ENCODE data around the gene NUDT21. TPM values are rescaled to one million over a fixed set of nuclear protein-coding genes. Genes with fewer than 3 reads are reported as not detected.
"Not testable (repeated sequence)": the region's sequence is repeated elsewhere in the genome, so short reads cannot be mapped to it uniquely, and the experiment has no call there.

The NUDT21 gene
- total RNA-seq, 2 donors from 2014 or later, result 262 to 288 TPM

- Mint-ChIP-seq H3K27me3 (no peaks in the 10 kb centered on the region), H3K27ac (no peak overlapping the region), H3K36me3 (ENCODE audit: low read depth) (peaks cover 23% of the 10 kb centered on the region), H3K4me1 (peaks cover 12% of the 10 kb centered on the region), H3K9me3 (no peaks in the 10 kb centered on the region), H3K4me3 (no peak overlapping the region)
- no peak for ATAC-seq (replicated peaks)
These were observed 34.0 kb downstream of the NUDT21 start for GRCh38 chr16:56417138-56417537.

- Mint-ChIP-seq H3K4me1 (peaks cover 4% of the 10 kb centered on the region), H3K27ac (no peak overlapping the region), H3K36me3 (ENCODE audit: low read depth) (peaks cover 36% of the 10 kb centered on the region), H3K9me3 (no peaks in the 10 kb centered on the region), H3K27me3 (no peaks in the 10 kb centered on the region), H3K4me3 (no peak overlapping the region)
- ATAC-seq (replicated peaks), result no peak
These were observed 35.3 kb downstream of the NUDT21 start for GRCh38 chr16:56415875-56416274.

GRCh38 chr16:56414366-56414765, 36.8 kb downstream of the NUDT21 start:
- Mint-ChIP-seq H3K4me3 (no peak overlapping the region), H3K27ac (no peak overlapping the region), H3K9me3 (no peaks in the 10 kb centered on the region), H3K27me3 (no peaks in the 10 kb centered on the region), H3K4me1 (peaks cover 4% of the 10 kb centered on the region), H3K36me3 (ENCODE audit: low read depth) (peaks cover 51% of the 10 kb centered on the region)
- ATAC-seq (replicated peaks), result no peak

- ATAC-seq (replicated peaks), result no peak
- no peaks in the 10 kb centered on the region for H3K9me3 Mint-ChIP-seq
- no peak overlapping the region for H3K4me3 Mint-ChIP-seq
- H3K36me3 Mint-ChIP-seq (ENCODE audit: low read depth), result peaks cover 61% of the 10 kb centered on the region
- H3K4me1 Mint-ChIP-seq, result peaks cover 4% of the 10 kb centered on the region
- no peak overlapping the region for H3K27ac Mint-ChIP-seq
- H3K27me3 Mint-ChIP-seq, result no peaks in the 10 kb centered on the region
These were observed 37.8 kb downstream of the NUDT21 start for GRCh38 chr16:56413381-56413780.

GRCh38 chr16:56411624-56412023, 39.5 kb downstream of the NUDT21 start:
- H3K27ac Mint-ChIP-seq, result no peak overlapping the region
- peaks cover 4% of the 10 kb centered on the region for H3K4me1 Mint-ChIP-seq
- no peaks in the 10 kb centered on the region for H3K27me3 Mint-ChIP-seq
- no peak overlapping the region for H3K4me3 Mint-ChIP-seq
- no peak for ATAC-seq (replicated peaks)
- H3K36me3 Mint-ChIP-seq (ENCODE audit: low read depth), result peaks cover 73% of the 10 kb centered on the region
- H3K9me3 Mint-ChIP-seq, result no peaks in the 10 kb centered on the region

- ATAC-seq (replicated peaks), result no peak
- Mint-ChIP-seq H3K27me3 (no peaks in the 10 kb centered on the region), H3K27ac (no peak overlapping the region), H3K9me3 (no peaks in the 10 kb centered on the region), H3K36me3 (ENCODE audit: low read depth) (peaks cover 73% of the 10 kb centered on the region), H3K4me1 (peaks cover 3% of the 10 kb centered on the region), H3K4me3 (no peak overlapping the region)
These were observed 40.0 kb downstream of the NUDT21 start for GRCh38 chr16:56411123-56411522.

- no peaks in the 10 kb centered on the region for H3K27me3 Mint-ChIP-seq
- H3K36me3 Mint-ChIP-seq (ENCODE audit: low read depth), result peaks cover 86% of the 10 kb centered on the region
- no peaks in the 10 kb centered on the region for H3K9me3 Mint-ChIP-seq
- peak overlapping the region; percentile 18 for H3K27ac Mint-ChIP-seq
- no peak for ATAC-seq (replicated peaks)
- H3K4me3 Mint-ChIP-seq, result no peak overlapping the region
- no peaks in the 10 kb centered on the region for H3K4me1 Mint-ChIP-seq
These were observed 41.9 kb downstream of the NUDT21 start for GRCh38 chr16:56409195-56409594.

- H3K4me1 Mint-ChIP-seq, result no peaks in the 10 kb centered on the region
- ATAC-seq (replicated peaks), result no peak
- H3K4me3 Mint-ChIP-seq, result no peak overlapping the region
- peak overlapping the region; percentile 18 for H3K27ac Mint-ChIP-seq
- no peaks in the 10 kb centered on the region for H3K27me3 Mint-ChIP-seq
- no peaks in the 10 kb centered on the region for H3K9me3 Mint-ChIP-seq
- peaks cover 84% of the 10 kb centered on the region for H3K36me3 Mint-ChIP-seq (ENCODE audit: low read depth)
These were observed 42.6 kb downstream of the NUDT21 start for GRCh38 chr16:56408379-56409098.

- Mint-ChIP-seq H3K27me3 (no peaks in the 10 kb centered on the region), H3K4me1 (no peaks in the 10 kb centered on the region), H3K4me3 (no peak overlapping the region), H3K36me3 (ENCODE audit: low read depth) (peaks cover 80% of the 10 kb centered on the region), H3K27ac (no peak overlapping the region), H3K9me3 (no peaks in the 10 kb centered on the region)
- ATAC-seq (replicated peaks), result no peak
These were observed 45.0 kb downstream of the NUDT21 start for GRCh38 chr16:56405977-56406672.

- peaks cover 77% of the 10 kb centered on the region for H3K36me3 Mint-ChIP-seq (ENCODE audit: low read depth)
- ATAC-seq (replicated peaks), result no peak
These were observed 49.6 kb downstream of the NUDT21 start for GRCh38 chr16:56401482-56401881.

GRCh38 chr16:56400458-56400857, 50.7 kb downstream of the NUDT21 start:
- no peaks in the 10 kb centered on the region for H3K9me3 Mint-ChIP-seq
- peak overlapping the region; percentile 37 for H3K27ac Mint-ChIP-seq
- peaks cover 10% of the 10 kb centered on the region for H3K4me1 Mint-ChIP-seq
- ATAC-seq (replicated peaks), result no peak
- H3K4me3 Mint-ChIP-seq, result no peak overlapping the region
- H3K36me3 Mint-ChIP-seq (ENCODE audit: low read depth), result peaks cover 84% of the 10 kb centered on the region
- no peaks in the 10 kb centered on the region for H3K27me3 Mint-ChIP-seq

More at GRCh38 chr16:56401482-56401881, 49.6 kb downstream of the NUDT21 start:
- no peaks in the 10 kb centered on the region for H3K27me3 Mint-ChIP-seq
- H3K4me3 Mint-ChIP-seq, result no peak overlapping the region
- H3K27ac Mint-ChIP-seq, result no peak overlapping the region
- H3K4me1 Mint-ChIP-seq, result peaks cover 5% of the 10 kb centered on the region
- H3K9me3 Mint-ChIP-seq, result no peaks in the 10 kb centered on the region

- peaks cover 10% of the 10 kb centered on the region for H3K4me1 Mint-ChIP-seq
- no peaks in the 10 kb centered on the region for H3K9me3 Mint-ChIP-seq
- peak overlapping the region; percentile 37 for H3K27ac Mint-ChIP-seq
- H3K4me3 Mint-ChIP-seq, result no peak overlapping the region
- H3K36me3 Mint-ChIP-seq (ENCODE audit: low read depth), result peaks cover 84% of the 10 kb centered on the region
- no peak for ATAC-seq (replicated peaks)
- no peaks in the 10 kb centered on the region for H3K27me3 Mint-ChIP-seq
These were observed 51.6 kb downstream of the NUDT21 start for GRCh38 chr16:56399486-56399885.

GRCh38 chr16:56399047-56399446, 52.1 kb downstream of the NUDT21 start:
- H3K4me3 Mint-ChIP-seq, result no peak overlapping the region
- H3K27ac Mint-ChIP-seq, result no peak overlapping the region
- peaks cover 10% of the 10 kb centered on the region for H3K4me1 Mint-ChIP-seq
- H3K27me3 Mint-ChIP-seq, result no peaks in the 10 kb centered on the region
- ATAC-seq (replicated peaks), result no peak
- H3K9me3 Mint-ChIP-seq, result no peaks in the 10 kb centered on the region
- H3K36me3 Mint-ChIP-seq (ENCODE audit: low read depth), result peaks cover 84% of the 10 kb centered on the region

GRCh38 chr16:56396724-56397123, 54.4 kb downstream of the NUDT21 start:
- H3K9me3 Mint-ChIP-seq; H3K4me3 Mint-ChIP-seq; H3K27me3 Mint-ChIP-seq; H3K27ac Mint-ChIP-seq; ATAC-seq (replicated peaks): not testable (repeated sequence)
- H3K4me1 Mint-ChIP-seq, result peaks cover 10% of the 10 kb centered on the region
- H3K36me3 Mint-ChIP-seq (ENCODE audit: low read depth), result peaks cover 88% of the 10 kb centered on the region

GRCh38 chr16:56389554-56389953, 61.6 kb downstream of the NUDT21 start:
- Mint-ChIP-seq H3K9me3 (no peaks in the 10 kb centered on the region), H3K36me3 (ENCODE audit: low read depth) (peaks cover 95% of the 10 kb centered on the region), H3K4me1 (peaks cover 7% of the 10 kb centered on the region), H3K27ac (no peak overlapping the region), H3K4me3 (no peak overlapping the region), H3K27me3 (no peaks in the 10 kb centered on the region)
- no peak for ATAC-seq (replicated peaks)
